ENCODE data around the gene ELMO1.

The ELMO1 gene

GRCh38 chr7:37295401-37295800, 153.3 kb downstream of the ELMO1 start:
- no peaks in the 10 kb centered on the region for H3K9me3 Mint-ChIP-seq
- H3K4me1 Mint-ChIP-seq (ENCODE audit: low read depth), result peaks cover 18% of the 10 kb centered on the region
- H3K36me3 Mint-ChIP-seq (ENCODE audit: low read depth), result peaks cover 27% of the 10 kb centered on the region
- no peak overlapping the region for H3K27ac Mint-ChIP-seq
- no peak overlapping the region for H3K4me3 Mint-ChIP-seq
- H3K27me3 Mint-ChIP-seq, result no peaks in the 10 kb centered on the region

GRCh38 chr7:37290731-37291130, 157.9 kb downstream of the ELMO1 start:
- Mint-ChIP-seq H3K4me1 (ENCODE audit: low read depth) (peaks cover 24% of the 10 kb centered on the region), H3K9me3 (no peaks in the 10 kb centered on the region), H3K36me3 (ENCODE audit: low read depth) (peaks cover 33% of the 10 kb centered on the region), H3K4me3 (no peak overlapping the region), H3K27me3 (no peaks in the 10 kb centered on the region), H3K27ac (peak overlapping the region; percentile 56)

- peaks cover 33% of the 10 kb centered on the region for H3K4me1 Mint-ChIP-seq (ENCODE audit: low read depth)
- peak overlapping the region; percentile 26 for H3K27ac Mint-ChIP-seq
- no peaks in the 10 kb centered on the region for H3K9me3 Mint-ChIP-seq
- H3K27me3 Mint-ChIP-seq, result no peaks in the 10 kb centered on the region
- no peak overlapping the region for H3K4me3 Mint-ChIP-seq
- H3K36me3 Mint-ChIP-seq (ENCODE audit: low read depth), result peaks cover 29% of the 10 kb centered on the region
These were observed 158.9 kb downstream of the ELMO1 start for GRCh38 chr7:37289781-37290180.

- no peak overlapping the region for H3K4me3 Mint-ChIP-seq
- H3K4me1 Mint-ChIP-seq (ENCODE audit: low read depth), result peaks cover 33% of the 10 kb centered on the region
- no peaks in the 10 kb centered on the region for H3K27me3 Mint-ChIP-seq
- H3K27ac Mint-ChIP-seq, result peak overlapping the region; percentile 26
- H3K9me3 Mint-ChIP-seq, result no peaks in the 10 kb centered on the region
- H3K36me3 Mint-ChIP-seq (ENCODE audit: low read depth), result peaks cover 29% of the 10 kb centered on the region
These were observed 159.3 kb downstream of the ELMO1 start for GRCh38 chr7:37289367-37289766.

- Mint-ChIP-seq H3K4me1 (ENCODE audit: low read depth) (peaks cover 33% of the 10 kb centered on the region), H3K27me3 (no peaks in the 10 kb centered on the region), H3K27ac (no peak overlapping the region), H3K9me3 (no peaks in the 10 kb centered on the region), H3K36me3 (ENCODE audit: low read depth) (peaks cover 25% of the 10 kb centered on the region), H3K4me3 (no peak overlapping the region)
These were observed 161.4 kb downstream of the ELMO1 start for GRCh38 chr7:37287131-37287855.

- peaks cover 31% of the 10 kb centered on the region for H3K36me3 Mint-ChIP-seq (ENCODE audit: low read depth)
- no peaks in the 10 kb centered on the region for H3K9me3 Mint-ChIP-seq
- no peak overlapping the region for H3K27ac Mint-ChIP-seq
- H3K4me1 Mint-ChIP-seq (ENCODE audit: low read depth), result peaks cover 32% of the 10 kb centered on the region
- no peak overlapping the region for H3K4me3 Mint-ChIP-seq
- no peaks in the 10 kb centered on the region for H3K27me3 Mint-ChIP-seq
These were observed 162.2 kb downstream of the ELMO1 start for GRCh38 chr7:37286454-37286832.

GRCh38 chr7:37285706-37286453, 162.8 kb downstream of the ELMO1 start:
- Mint-ChIP-seq H3K36me3 (ENCODE audit: low read depth) (peaks cover 31% of the 10 kb centered on the region), H3K4me3 (no peak overlapping the region), H3K4me1 (ENCODE audit: low read depth) (peaks cover 26% of the 10 kb centered on the region), H3K27ac (no peak overlapping the region), H3K27me3 (no peaks in the 10 kb centered on the region), H3K9me3 (no peaks in the 10 kb centered on the region)

GRCh38 chr7:37284805-37285231, 163.8 kb downstream of the ELMO1 start:
- H3K27me3 Mint-ChIP-seq, result no peaks in the 10 kb centered on the region
- H3K36me3 Mint-ChIP-seq (ENCODE audit: low read depth), result peaks cover 36% of the 10 kb centered on the region
- H3K9me3 Mint-ChIP-seq, result no peaks in the 10 kb centered on the region
- no peak overlapping the region for H3K4me3 Mint-ChIP-seq
- no peak overlapping the region for H3K27ac Mint-ChIP-seq
- peaks cover 23% of the 10 kb centered on the region for H3K4me1 Mint-ChIP-seq (ENCODE audit: low read depth)

GRCh38 chr7:37284285-37284684, 164.4 kb downstream of the ELMO1 start:
- no peaks in the 10 kb centered on the region for H3K9me3 Mint-ChIP-seq
- peaks cover 22% of the 10 kb centered on the region for H3K4me1 Mint-ChIP-seq (ENCODE audit: low read depth)
- no peak overlapping the region for H3K27ac Mint-ChIP-seq
- peaks cover 39% of the 10 kb centered on the region for H3K36me3 Mint-ChIP-seq (ENCODE audit: low read depth)
- no peak overlapping the region for H3K4me3 Mint-ChIP-seq
- no peaks in the 10 kb centered on the region for H3K27me3 Mint-ChIP-seq

- H3K27me3 Mint-ChIP-seq, result no peaks in the 10 kb centered on the region
- no peaks in the 10 kb centered on the region for H3K9me3 Mint-ChIP-seq
- H3K4me3 Mint-ChIP-seq, result no peak overlapping the region
- peaks cover 39% of the 10 kb centered on the region for H3K36me3 Mint-ChIP-seq (ENCODE audit: low read depth)
- H3K27ac Mint-ChIP-seq, result no peak overlapping the region
- peaks cover 17% of the 10 kb centered on the region for H3K4me1 Mint-ChIP-seq (ENCODE audit: low read depth)
These were observed 164.9 kb downstream of the ELMO1 start for GRCh38 chr7:37283716-37284115.

- H3K9me3 Mint-ChIP-seq, result no peaks in the 10 kb centered on the region
- H3K36me3 Mint-ChIP-seq (ENCODE audit: low read depth), result peaks cover 38% of the 10 kb centered on the region
- H3K4me1 Mint-ChIP-seq (ENCODE audit: low read depth), result peaks cover 17% of the 10 kb centered on the region
- H3K27ac Mint-ChIP-seq, result no peak overlapping the region
- H3K27me3 Mint-ChIP-seq, result no peaks in the 10 kb centered on the region
- no peak overlapping the region for H3K4me3 Mint-ChIP-seq
These were observed 165.7 kb downstream of the ELMO1 start for GRCh38 chr7:37282927-37283326.

GRCh38 chr7:37282093-37282444, 166.6 kb downstream of the ELMO1 start:
- no peak overlapping the region for H3K27ac Mint-ChIP-seq
- peaks cover 38% of the 10 kb centered on the region for H3K36me3 Mint-ChIP-seq (ENCODE audit: low read depth)
- peaks cover 17% of the 10 kb centered on the region for H3K4me1 Mint-ChIP-seq (ENCODE audit: low read depth)
- no peak overlapping the region for H3K4me3 Mint-ChIP-seq
- no peaks in the 10 kb centered on the region for H3K27me3 Mint-ChIP-seq
- H3K9me3 Mint-ChIP-seq, result no peaks in the 10 kb centered on the region

- Mint-ChIP-seq H3K9me3 (no peaks in the 10 kb centered on the region), H3K27ac (no peak overlapping the region), H3K36me3 (ENCODE audit: low read depth) (peaks cover 38% of the 10 kb centered on the region), H3K4me3 (no peak overlapping the region), H3K27me3 (no peaks in the 10 kb centered on the region), H3K4me1 (ENCODE audit: low read depth) (peaks cover 17% of the 10 kb centered on the region)
These were observed 167.1 kb downstream of the ELMO1 start for GRCh38 chr7:37281368-37282092.

GRCh38 chr7:37277513-37277912, 171.2 kb downstream of the ELMO1 start:
- H3K36me3 Mint-ChIP-seq (ENCODE audit: low read depth), result peaks cover 54% of the 10 kb centered on the region
- H3K27ac Mint-ChIP-seq, result no peak overlapping the region
- no peak overlapping the region for H3K4me3 Mint-ChIP-seq
- no peaks in the 10 kb centered on the region for H3K9me3 Mint-ChIP-seq
- H3K27me3 Mint-ChIP-seq, result no peaks in the 10 kb centered on the region
- peaks cover 8% of the 10 kb centered on the region for H3K4me1 Mint-ChIP-seq (ENCODE audit: low read depth)

GRCh38 chr7:37275078-37275710, 173.5 kb downstream of the ELMO1 start:
- no peak overlapping the region for H3K4me3 Mint-ChIP-seq

More at GRCh38 chr7:37275078-37275710, 173.5 kb downstream of the ELMO1 start:
- Mint-ChIP-seq H3K36me3 (ENCODE audit: low read depth) (peaks cover 53% of the 10 kb centered on the region), H3K27ac (no peak overlapping the region), H3K9me3 (no peaks in the 10 kb centered on the region), H3K27me3 (no peaks in the 10 kb centered on the region), H3K4me1 (ENCODE audit: low read depth) (peaks cover 12% of the 10 kb centered on the region)

Measured in stimulated activated naive CD8-positive, alpha-beta T cell treated with anti-CD3 and anti-CD28 coated beads, Interleukin-15, Interleukin-2, amounts not matched to agents 100 ng/mL and 50 ng/mL, for 24 hours (primary cell).